BLaER1 treated with 17β-estradiol and CSF1 and Interleukin-3, amounts not matched to agents 10 nM and 100 nM (cell line): ENCODE results near the gene PIP5K1C.
A peak's percentile ranks its signal among the peaks of the same experiment; 100 is the strongest.

ENCODE experiments used
- H3K27ac ChIP-seq, 11 experiments: shearing (Covaris generic); formaldehyde crosslinking; 2 replicates each; pipeline ENCODE4 v1.8.1; 2022
- H3K27me3 ChIP-seq, 11 experiments: shearing (Covaris generic); formaldehyde crosslinking; 2 replicates each; pipeline ENCODE4 v1.8.1; 2022
- H3K36me3 ChIP-seq, 11 experiments: shearing (Covaris generic); formaldehyde crosslinking; 2 replicates each; pipeline ENCODE4 v1.8.1; 2022
- H3K4me1 ChIP-seq, 10 experiments: shearing (Covaris generic); formaldehyde crosslinking; 2 replicates each; pipeline ENCODE4 v1.8.1; 2022
- H3K4me2 ChIP-seq, 11 experiments: shearing (Covaris generic); formaldehyde crosslinking; 2 replicates each; pipeline ENCODE4 v1.8.1; 2022
- H3K4me3 ChIP-seq, 10 experiments: shearing (Covaris generic); formaldehyde crosslinking; 2 replicates each; pipeline ENCODE4 v1.8.1; 2022
- H3K9ac ChIP-seq, 11 experiments: shearing (Covaris generic); formaldehyde crosslinking; 2 replicates each; pipeline ENCODE4 v1.8.1; 2022
- H3K9me3 ChIP-seq, 11 experiments: shearing (Covaris generic); formaldehyde crosslinking; replicated peaks in 1 of 11; 2 replicates each; pipeline ENCODE4 v1.8.1; 2022
- H4K20me1 ChIP-seq, 11 experiments: shearing (Covaris generic); formaldehyde crosslinking; 2 replicates each; pipeline ENCODE4 v1.8.1; 2022
- Cebpa-rat ChIP-seq, 11 experiments: shearing (Covaris generic); IDR thresholded peaks; 2 replicates each; pipeline ENCODE4 v1.8.1; 2022

The PIP5K1C gene

DNA sequence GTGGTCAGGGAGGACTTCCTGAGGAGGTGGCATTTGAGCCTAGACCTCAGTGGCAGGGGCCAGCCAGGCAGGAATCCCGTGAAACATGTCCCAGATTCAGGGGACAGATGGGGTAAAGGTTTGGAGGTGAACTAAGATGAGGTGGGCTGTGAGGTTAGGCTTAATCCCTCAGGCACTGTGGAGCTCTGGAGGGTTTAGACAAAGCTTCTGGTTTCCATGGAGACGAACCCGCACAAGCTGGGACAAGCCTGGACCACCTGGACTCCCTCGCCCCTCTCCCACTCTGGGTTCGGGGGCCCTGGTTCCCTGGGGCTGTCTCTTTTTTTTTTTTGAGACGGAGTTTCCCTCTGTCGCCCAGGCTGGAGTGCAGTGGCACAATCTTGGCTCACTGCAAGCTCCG is 23.6 kb upstream of the PIP5K1C start:
- H3K4me1 ChIP-seq, result peaks cover 0 to 33% (median 18%) of the 10 kb centered on the region in 10 experiments; a peak in 16 of 20 replicates
- H3K27ac ChIP-seq, result no peak overlapping the region
- H3K9me3 ChIP-seq, result peaks cover 0 to 6% (median 0%) of the 10 kb centered on the region in 11 experiments; a peak in 3 of 22 replicates
- peak overlapping the region in 1 of 11 experiments; percentile 7; a peak in 1 of 22 replicates for H3K9ac ChIP-seq
- peak overlapping the region in 1 of 11 experiments; percentile 21; a peak in 1 of 22 replicates for H3K4me2 ChIP-seq
- H3K4me3 ChIP-seq, result no peak overlapping the region
- no peaks in the 10 kb centered on the region; a peak in 1 of 22 replicates for H4K20me1 ChIP-seq
- H3K27me3 ChIP-seq, result peaks cover 15 to 42% (median 32%) of the 10 kb centered on the region in 11 experiments
- no peaks in the 10 kb centered on the region for H3K36me3 ChIP-seq
- no peak for TF ChIP-seq Cebpa-rat (IDR thresholded peaks at IDR 0.05)

DNA sequence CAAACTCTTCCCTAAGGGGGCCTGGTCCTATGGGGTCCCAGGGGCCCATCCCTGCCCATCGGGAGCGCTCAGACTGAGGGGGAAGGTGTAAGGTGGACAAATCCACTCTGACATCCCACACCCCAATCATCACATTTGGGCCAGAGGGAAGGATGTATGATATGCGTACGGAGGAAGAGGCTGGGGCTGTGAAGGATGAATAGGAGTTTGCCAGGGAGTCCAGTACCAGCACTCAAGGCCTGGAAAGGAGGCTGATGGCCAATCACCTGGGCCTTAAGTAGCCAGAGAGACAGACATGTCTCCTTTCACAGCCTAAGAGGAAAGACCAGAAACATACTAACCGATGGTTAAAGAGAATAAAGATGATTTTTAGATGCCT is 22.8 kb upstream of the PIP5K1C start:
- peaks cover 15 to 42% (median 32%) of the 10 kb centered on the region in 11 experiments for H3K27me3 ChIP-seq
- no peak overlapping the region for H3K27ac ChIP-seq
- TF ChIP-seq Cebpa-rat (IDR thresholded peaks at IDR 0.05), result no peak
- no peak overlapping the region for H3K4me2 ChIP-seq
- H3K36me3 ChIP-seq, result no peaks in the 10 kb centered on the region
- H4K20me1 ChIP-seq, result no peaks in the 10 kb centered on the region; a peak in 1 of 22 replicates
- H3K4me1 ChIP-seq, result peaks cover 0 to 33% (median 15%) of the 10 kb centered on the region in 10 experiments; a peak in 16 of 20 replicates
- peaks cover 0 to 6% (median 0%) of the 10 kb centered on the region in 11 experiments; a peak in 3 of 22 replicates for H3K9me3 ChIP-seq
- no peak overlapping the region for H3K9ac ChIP-seq
- H3K4me3 ChIP-seq, result no peak overlapping the region

- H3K36me3 ChIP-seq, result no peaks in the 10 kb centered on the region
- H3K4me1 ChIP-seq, result peaks cover 0 to 38% (median 12%) of the 10 kb centered on the region in 10 experiments; a peak in 16 of 20 replicates
- H3K9ac ChIP-seq, result no peak overlapping the region
- no peak overlapping the region for H3K27ac ChIP-seq
- peaks cover 15 to 42% (median 32%) of the 10 kb centered on the region in 11 experiments for H3K27me3 ChIP-seq
- H4K20me1 ChIP-seq, result no peaks in the 10 kb centered on the region; a peak in 1 of 22 replicates
- no peak for TF ChIP-seq Cebpa-rat (IDR thresholded peaks at IDR 0.05)
- H3K4me3 ChIP-seq, result no peak overlapping the region
- peaks cover 0 to 6% (median 0%) of the 10 kb centered on the region in 11 experiments; a peak in 3 of 22 replicates for H3K9me3 ChIP-seq
- peak overlapping the region in 1 of 11 experiments; percentile 73; a peak in 1 of 22 replicates for H3K4me2 ChIP-seq
Observed at GRCh38 chr19:3722443-3723109, 22.3 kb upstream of the PIP5K1C start.

DNA sequence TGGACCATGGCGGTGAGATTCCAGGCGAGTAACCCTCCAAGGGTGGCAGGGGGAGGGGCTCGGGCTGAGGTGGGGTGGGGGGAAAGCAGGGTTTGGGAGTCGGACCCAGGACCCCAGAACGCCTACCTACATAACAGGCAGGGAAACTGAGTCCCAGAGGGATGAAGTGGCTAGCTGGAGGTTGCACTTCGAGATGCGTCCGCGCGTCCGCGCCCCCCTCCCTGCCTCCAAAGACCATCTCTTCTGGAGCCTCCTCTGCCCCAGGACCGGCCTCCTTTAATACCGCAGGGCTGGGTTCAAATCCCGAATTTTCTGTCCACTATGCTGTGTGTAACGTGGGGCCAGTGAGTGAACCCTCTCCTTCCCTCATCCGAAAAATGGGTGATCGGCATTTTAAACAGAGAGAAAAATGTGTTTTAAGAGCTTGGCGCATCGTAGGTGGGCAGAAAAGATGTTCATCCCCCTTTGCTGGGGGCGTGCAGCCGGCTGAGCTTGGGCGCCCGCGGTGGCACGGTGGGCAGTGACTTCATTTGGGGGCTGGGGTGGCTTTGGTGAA is 21.7 kb upstream of the PIP5K1C start:
- peaks cover 0 to 6% (median 0%) of the 10 kb centered on the region in 11 experiments; a peak in 3 of 22 replicates for H3K9me3 ChIP-seq
- peaks cover 0 to 40% (median 10%) of the 10 kb centered on the region in 10 experiments; a peak in 13 of 20 replicates for H3K4me1 ChIP-seq
- no peak for TF ChIP-seq Cebpa-rat (IDR thresholded peaks at IDR 0.05)
- peak overlapping the region in 6 of 10 experiments; percentile 26 to 56 (median 36); a peak in 10 of 20 replicates for H3K4me3 ChIP-seq
- H4K20me1 ChIP-seq, result no peaks in the 10 kb centered on the region; a peak in 1 of 22 replicates
- H3K36me3 ChIP-seq, result no peaks in the 10 kb centered on the region
- H3K27me3 ChIP-seq, result peaks cover 15 to 42% (median 32%) of the 10 kb centered on the region in 11 experiments
- H3K9ac ChIP-seq, result no peak overlapping the region
- H3K4me2 ChIP-seq, result peak overlapping the region; percentile 47 to 84 (median 64); a peak in 21 of 22 replicates
- H3K27ac ChIP-seq, result no peak overlapping the region

GRCh38 chr19:3721131-3721886 is 21.0 kb upstream of the PIP5K1C start:
- Histone ChIP-seq H3K27me3 (peaks cover 15 to 42% (median 32%) of the 10 kb centered on the region in 11 experiments), H3K4me1 (peaks cover 0 to 40% (median 10%) of the 10 kb centered on the region in 10 experiments; a peak in 13 of 20 replicates), H3K4me3 (peak overlapping the region in 6 of 10 experiments; percentile 26 to 56 (median 36); a peak in 10 of 20 replicates), H3K9me3 (peaks cover 0 to 6% (median 0%) of the 10 kb centered on the region in 11 experiments; a peak in 3 of 22 replicates), H3K4me2 (peak overlapping the region; percentile 47 to 84 (median 64); a peak in 21 of 22 replicates), H3K9ac (no peak overlapping the region), H3K36me3 (no peaks in the 10 kb centered on the region), H3K27ac (no peak overlapping the region), H4K20me1 (no peaks in the 10 kb centered on the region; a peak in 1 of 22 replicates)
- no peak for TF ChIP-seq Cebpa-rat (IDR thresholded peaks at IDR 0.05)

GRCh38 chr19:3720349-3720917 is 20.2 kb upstream of the PIP5K1C start:
- H3K27me3 ChIP-seq, result peaks cover 15 to 42% (median 32%) of the 10 kb centered on the region in 11 experiments
- H3K9me3 ChIP-seq, result peaks cover 0 to 6% (median 0%) of the 10 kb centered on the region in 11 experiments; a peak in 3 of 22 replicates
- no peaks in the 10 kb centered on the region; a peak in 1 of 22 replicates for H4K20me1 ChIP-seq
- no peaks in the 10 kb centered on the region for H3K36me3 ChIP-seq
- H3K4me1 ChIP-seq, result peaks cover 0 to 40% (median 10%) of the 10 kb centered on the region in 10 experiments; a peak in 13 of 20 replicates
- H3K9ac ChIP-seq, result no peak overlapping the region
- TF ChIP-seq Cebpa-rat (IDR thresholded peaks at IDR 0.05), result no peak
- H3K4me3 ChIP-seq, result no peak overlapping the region
- peak overlapping the region in 2 of 11 experiments; percentile 73 to 77; a peak in 2 of 22 replicates for H3K4me2 ChIP-seq
- no peak overlapping the region for H3K27ac ChIP-seq

GRCh38 chr19:3719868-3720267 is 19.6 kb upstream of the PIP5K1C start:
- H3K27me3 ChIP-seq, result peaks cover 15 to 42% (median 32%) of the 10 kb centered on the region in 11 experiments
- no peak overlapping the region for H3K9ac ChIP-seq
- no peaks in the 10 kb centered on the region; a peak in 1 of 22 replicates for H4K20me1 ChIP-seq
- no peak for TF ChIP-seq Cebpa-rat (IDR thresholded peaks at IDR 0.05)
- peaks cover 0 to 6% (median 0%) of the 10 kb centered on the region in 11 experiments; a peak in 3 of 22 replicates for H3K9me3 ChIP-seq
- H3K4me2 ChIP-seq, result no peak overlapping the region
- no peak overlapping the region for H3K4me3 ChIP-seq
- H3K27ac ChIP-seq, result no peak overlapping the region
- H3K36me3 ChIP-seq, result no peaks in the 10 kb centered on the region
- peaks cover 0 to 35% (median 10%) of the 10 kb centered on the region in 10 experiments; a peak in 12 of 20 replicates for H3K4me1 ChIP-seq

- peaks cover 0 to 4% (median 0%) of the 10 kb centered on the region in 11 experiments; a peak in 3 of 22 replicates for H3K9me3 ChIP-seq
- H3K4me2 ChIP-seq, result no peak overlapping the region
- peaks cover 6 to 55% (median 26%) of the 10 kb centered on the region in 10 experiments; a peak in 18 of 20 replicates for H3K4me1 ChIP-seq
- TF ChIP-seq Cebpa-rat (IDR thresholded peaks at IDR 0.05), result no peak
- no peak overlapping the region for H3K4me3 ChIP-seq
- H3K36me3 ChIP-seq, result no peaks in the 10 kb centered on the region
- no peaks in the 10 kb centered on the region for H4K20me1 ChIP-seq
- H3K9ac ChIP-seq, result no peak overlapping the region
- no peak overlapping the region for H3K27ac ChIP-seq
- H3K27me3 ChIP-seq, result peaks cover 4 to 15% (median 12%) of the 10 kb centered on the region in 11 experiments
Observed at GRCh38 chr19:3716147-3716668, 15.9 kb upstream of the PIP5K1C start.
